ENCODE measurements around the gene AIRE.

AIRE gene

GRCh38 chr21:44305691-44306090 is 20.0 kb downstream of the AIRE start:
- DNase-seq, result no peak

DNA sequence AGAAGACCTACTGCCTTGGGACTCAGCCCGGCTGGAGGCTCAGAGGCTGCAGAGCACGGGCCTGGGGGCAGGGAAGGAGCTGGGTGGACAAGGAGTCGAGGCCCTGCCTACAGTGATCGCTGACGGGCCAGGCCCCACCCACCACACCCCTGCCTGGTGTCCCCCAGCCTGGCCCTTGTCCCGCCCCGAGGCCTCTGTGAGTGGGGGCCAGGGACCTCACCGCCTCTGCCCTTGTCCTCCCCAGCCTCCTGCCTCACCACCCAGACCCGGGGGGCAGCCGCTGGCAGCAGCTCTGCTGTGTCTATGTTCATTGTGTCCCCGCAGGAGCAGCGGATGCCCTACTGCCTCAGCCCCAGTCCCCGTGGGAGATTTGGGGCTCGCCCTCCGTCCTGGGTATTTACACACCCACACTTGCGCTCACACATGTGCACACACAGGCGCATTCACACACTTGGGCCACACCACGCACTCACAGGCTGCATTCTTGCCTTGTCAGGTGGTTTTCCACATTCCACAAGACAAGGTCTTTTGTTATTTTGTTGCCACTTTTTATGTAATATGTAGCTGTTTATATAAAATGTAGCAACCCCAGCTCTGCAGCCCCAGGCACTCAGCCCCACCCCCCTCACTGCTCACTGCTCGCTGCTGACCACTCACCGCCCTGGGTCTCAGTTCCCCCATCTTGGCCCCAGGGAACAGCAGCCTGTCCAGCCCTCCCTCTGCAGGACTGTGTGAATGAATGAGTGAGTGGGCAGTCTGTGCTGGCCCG is 21.4 kb downstream of the AIRE start:
- DNase-seq, result no peak

DNA sequence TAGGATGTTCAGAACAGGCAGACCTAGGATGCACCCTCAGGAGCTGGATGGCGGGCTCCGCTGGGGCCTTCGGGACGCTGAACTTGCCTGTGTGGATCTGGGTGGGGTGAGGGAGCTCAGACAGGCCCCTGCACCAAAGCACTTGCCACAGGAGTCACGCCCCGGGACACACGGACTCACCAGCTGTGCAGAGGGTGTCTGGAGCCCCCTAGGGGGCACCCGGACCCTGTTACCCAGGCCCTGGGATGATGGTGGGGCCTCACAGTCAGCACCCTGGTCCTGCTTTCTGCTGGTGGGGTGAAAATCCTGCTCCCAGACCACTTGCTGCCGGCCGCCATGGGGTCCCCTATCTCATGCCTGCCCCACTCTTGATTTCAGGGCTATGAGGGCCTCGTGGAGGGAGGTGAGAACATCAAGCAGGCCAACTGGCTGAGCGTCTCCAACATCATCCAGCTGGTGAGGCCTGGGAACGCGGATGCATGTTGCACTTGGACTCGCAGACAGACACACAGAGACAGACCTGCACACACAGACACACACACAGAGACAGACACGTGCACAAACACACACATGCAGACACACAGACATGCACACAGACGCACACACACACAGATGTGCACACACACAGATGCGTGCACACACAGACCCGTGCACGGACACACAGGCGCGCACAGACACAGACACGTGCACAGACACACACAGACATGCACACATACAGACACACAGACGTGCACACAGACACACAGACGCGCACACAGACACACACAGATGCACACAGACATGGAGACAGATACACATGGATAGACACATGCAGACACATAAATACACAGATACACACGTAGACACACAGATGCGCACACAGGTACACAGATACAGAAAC is 25.2 kb downstream of the AIRE start:
- no peak for DNase-seq

- no peak for DNase-seq
Observed at GRCh38 chr21:44312089-44312488, 26.4 kb downstream of the AIRE start.

DNA sequence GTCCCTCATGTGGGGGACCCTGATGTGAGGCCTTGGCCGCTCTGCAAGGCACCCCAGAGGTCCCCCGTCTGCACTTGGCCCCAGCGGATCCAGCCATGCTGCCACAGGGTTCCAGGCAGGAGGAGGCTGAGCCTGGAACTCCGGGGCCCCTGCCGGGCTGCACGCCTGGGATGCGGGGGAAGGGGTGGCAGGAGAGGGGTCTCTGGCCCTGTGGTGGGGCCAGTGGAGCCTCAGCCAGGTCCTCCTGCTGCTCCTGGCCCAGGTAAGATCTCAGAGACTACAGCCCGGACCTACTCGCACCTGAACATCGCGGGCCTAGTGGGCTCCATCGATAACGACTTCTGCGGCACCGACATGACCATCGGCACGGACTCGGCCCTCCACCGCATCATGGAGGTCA is 27.0 kb downstream of the AIRE start:
- DNase-seq, result no peak

DNA sequence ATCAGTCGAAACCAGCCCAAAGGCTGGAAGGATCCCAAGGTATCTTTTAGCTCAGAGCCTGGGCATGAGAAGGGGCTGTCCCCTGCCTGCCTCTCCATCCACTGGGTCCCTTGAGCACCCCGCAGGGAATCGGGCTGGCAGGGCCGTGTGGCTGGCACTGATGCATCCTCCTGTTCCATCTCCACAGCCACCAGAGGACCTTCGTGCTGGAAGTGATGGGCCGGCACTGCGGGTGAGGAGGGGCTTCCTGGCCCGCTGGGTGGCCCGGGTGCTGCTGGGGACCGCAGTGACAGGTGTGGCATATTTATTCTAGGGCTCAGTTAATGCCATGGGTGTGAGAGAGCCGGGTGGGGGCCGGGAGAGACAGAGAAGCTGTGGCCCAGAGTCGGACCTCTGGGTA is 27.8 kb downstream of the AIRE start:
- no peak for DNase-seq

- no peak for DNase-seq
Observed at GRCh38 chr21:44314128-44314527, 28.5 kb downstream of the AIRE start.

- DNase-seq, result no peak
Observed at GRCh38 chr21:44314561-44314960, 28.9 kb downstream of the AIRE start.

GRCh38 chr21:44315691-44316203 is 30.1 kb downstream of the AIRE start:
- DNase-seq, result no peak

- no peak for DNase-seq
Observed at GRCh38 chr21:44316277-44316900, 30.7 kb downstream of the AIRE start.

DNA sequence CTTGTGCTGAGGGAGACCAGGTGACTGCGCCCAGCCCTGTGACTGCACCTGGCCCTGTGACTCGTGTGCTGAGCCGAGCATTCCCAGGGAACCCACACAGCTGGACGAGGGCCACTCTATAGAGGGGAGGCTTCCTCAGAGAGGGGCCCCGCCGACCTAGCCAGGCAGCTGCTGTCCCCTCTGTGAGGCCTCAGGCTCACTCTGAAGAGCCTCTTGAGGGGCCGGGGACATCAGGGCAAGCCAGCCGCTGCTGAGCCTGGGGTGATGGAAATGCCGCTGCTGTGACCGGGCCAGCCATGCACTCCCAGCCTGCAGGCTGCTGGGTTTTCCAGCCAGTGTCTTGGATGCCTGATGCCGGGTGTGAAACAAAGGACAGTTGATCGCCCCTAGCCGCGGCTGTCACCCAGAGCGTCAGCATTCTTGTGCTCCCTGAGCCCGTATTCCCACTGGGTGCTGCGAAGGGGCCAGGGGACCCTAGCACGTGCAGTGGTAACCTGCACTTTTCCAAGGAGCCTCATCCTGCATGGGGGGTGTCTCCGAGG is 31.6 kb downstream of the AIRE start:
- no peak for DNase-seq

DNA sequence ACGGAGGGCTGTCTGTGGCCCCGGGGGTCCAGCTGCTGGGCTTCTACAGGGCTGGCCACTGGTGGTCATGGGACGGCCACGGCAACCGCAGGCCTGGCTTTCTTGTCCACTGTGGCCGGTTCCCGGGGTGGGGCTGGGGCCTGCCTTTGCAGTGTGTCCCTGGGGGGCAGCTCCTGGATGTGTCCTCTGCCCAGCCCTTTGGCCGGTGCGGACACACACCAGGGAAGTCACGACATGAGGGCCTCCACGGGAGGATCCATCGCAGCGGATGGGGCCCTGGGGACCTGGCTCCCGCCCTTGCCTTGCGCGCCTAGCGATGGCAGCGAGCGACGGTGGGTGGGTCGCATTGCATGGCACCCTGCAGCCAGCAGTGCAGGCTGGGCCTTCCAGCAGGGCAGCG is 32.2 kb downstream of the AIRE start:
- DNase-seq, result no peak

DNA sequence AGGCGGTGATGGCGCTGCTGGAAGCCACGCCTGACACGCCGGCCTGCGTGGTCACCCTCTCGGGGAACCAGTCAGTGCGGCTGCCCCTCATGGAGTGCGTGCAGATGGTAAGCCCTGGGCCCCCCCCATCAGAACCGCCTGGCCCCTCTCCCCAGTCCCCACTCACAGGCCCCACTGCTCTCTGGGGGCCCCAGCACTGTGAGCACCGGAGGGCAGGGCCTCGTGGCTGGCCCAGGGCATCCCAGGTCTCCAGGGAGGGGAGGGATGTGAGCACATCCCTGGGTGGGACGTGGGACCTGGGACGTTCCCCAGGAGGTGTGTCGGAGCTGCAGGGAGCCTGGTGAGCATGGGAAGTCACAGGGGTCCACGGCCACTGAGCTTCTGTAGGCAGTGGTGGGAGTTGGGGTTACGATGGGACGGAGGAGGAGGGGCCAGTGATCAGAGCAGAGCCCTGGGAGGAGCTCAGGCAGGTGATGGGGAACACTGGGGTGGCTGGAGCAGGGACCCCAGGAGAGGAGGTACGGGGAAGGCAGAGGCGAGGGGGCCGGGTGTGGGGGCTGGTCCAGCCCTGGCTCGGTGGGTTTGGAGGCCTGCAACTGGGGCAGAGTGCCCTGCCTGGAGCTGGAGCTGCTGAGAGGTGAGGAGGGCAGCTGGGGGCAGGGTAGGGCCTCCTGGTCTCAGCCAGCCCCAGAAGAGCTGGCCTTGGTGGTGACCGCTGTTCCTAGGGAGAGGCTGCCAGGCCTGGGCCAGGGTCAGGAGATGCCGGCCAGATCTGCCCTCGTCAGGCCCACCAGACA is 33.0 kb downstream of the AIRE start:
- DNase-seq, result no peak

- no peak for DNase-seq
Observed at GRCh38 chr21:44319407-44320065, 33.9 kb downstream of the AIRE start.

- DNase-seq, result no peak
Observed at GRCh38 chr21:44320847-44321246, 35.2 kb downstream of the AIRE start.

GRCh38 chr21:44321846-44322450 is 36.3 kb downstream of the AIRE start:
- DNase-seq, result no peak

DNA sequence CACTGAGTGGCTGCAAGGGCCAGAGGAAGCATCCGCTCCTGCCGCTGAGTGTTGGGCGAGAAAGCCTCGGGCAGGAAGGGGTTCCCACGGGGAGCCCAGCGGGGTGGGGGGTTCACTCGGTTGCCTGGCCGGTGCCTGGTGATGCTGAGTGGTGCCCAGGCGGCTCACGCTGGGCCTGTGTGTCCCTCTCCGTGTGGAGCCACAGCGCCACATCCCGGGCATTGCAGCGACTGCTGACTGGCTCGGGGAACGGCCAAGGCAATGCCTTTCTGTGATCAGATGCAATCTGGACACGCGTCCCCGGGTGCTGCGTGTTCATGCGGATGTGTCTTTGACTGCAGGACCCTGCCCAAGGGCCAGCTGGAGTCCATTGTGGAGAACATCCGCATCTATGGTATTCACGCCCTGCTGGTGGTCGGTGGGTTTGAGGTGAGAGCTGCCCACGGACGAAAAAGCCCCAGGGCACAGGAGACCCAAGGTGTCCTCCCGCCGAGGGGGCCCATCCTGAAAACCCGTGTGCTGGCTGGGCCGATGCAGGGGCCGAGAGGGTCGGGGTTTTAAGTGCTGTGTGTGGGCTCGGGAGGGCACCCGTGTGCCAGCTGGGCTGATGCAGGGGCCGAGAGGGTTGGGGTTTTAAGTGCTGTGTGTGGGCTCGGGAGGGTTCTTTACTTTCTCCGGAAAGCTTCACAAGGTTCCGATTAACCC is 37.1 kb downstream of the AIRE start:
- DNase-seq, result no peak

GRCh38 chr21:44323591-44323990 is 37.9 kb downstream of the AIRE start:
- DNase-seq, result no peak

- DNase-seq, result no peak
Observed at GRCh38 chr21:44324106-44324853, 38.6 kb downstream of the AIRE start.

DNA sequence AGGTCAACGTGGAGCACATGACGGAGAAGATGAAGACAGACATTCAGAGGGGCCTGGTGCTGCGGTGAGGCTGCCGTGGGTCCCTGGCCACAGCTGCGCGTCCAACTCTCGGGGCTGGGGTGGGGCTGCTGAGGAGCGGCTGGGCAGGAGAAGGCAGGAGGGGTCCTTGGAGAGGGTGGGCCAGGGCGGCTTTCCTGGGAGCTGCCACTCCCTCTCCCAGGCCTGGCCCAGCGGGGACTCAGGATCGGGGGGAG is 39.1 kb downstream of the AIRE start:
- DNase-seq, result no peak

Data from activated T-cell treated with anti-CD3 and anti-CD28 coated beads, Interleukin-2, amount 50 U/mL, for 48 hours (primary cell).